Measurements from ENCODE around the gene GLMN.

- TF ChIP-seq POLR2AphosphoS5 (IDR thresholded peaks at IDR 0.05) (no peak), CTCF (IDR thresholded peaks at IDR 0.05) (no peak), POLR2A (IDR thresholded peaks at IDR 0.05) (no peak)
Measured at GRCh38 chr1:92274939-92275338, 23.8 kb downstream of the GLMN start.

All from sigmoid colon (tissue), 4 donors.